Right atrium auricular region (tissue), 2 donors: ENCODE results near the gene IL32. TPM values are rescaled to one million over a fixed set of nuclear protein-coding genes. Genes with fewer than 3 reads are reported as not detected.
A peak's percentile ranks its signal among the peaks of the same experiment; 100 is the strongest.
"Not testable (repeated sequence)": the region's sequence is repeated elsewhere in the genome, so short reads cannot be mapped to it uniquely, and the experiment has no call there.

Experiments
- DNase-seq: peaks from one replicate; pipeline ENCODE4 v3.0.0-alpha.2; 2019; ENCODE audit warnings: low spot score
- H3K27ac ChIP-seq, 2 donors: fragments of 200-600 bp; sonication (generic); 1 replicate in 1 of 2; 2 replicates in 1 of 2; pipeline ENCODE4 v1.5.1; 2016 to 2019
- H3K27me3 ChIP-seq, 2 donors: fragments of 200-600 bp; sonication (generic); one replicate each; pipeline versions ENCODE4 v1.5.1 to v1.6.0; 2017 to 2019
- H3K36me3 ChIP-seq: fragments of 200-600 bp; sonication (generic); one replicate; pipeline ENCODE4 v1.5.1; 2016
- H3K4me1 ChIP-seq, 2 donors: fragments of 200-600 bp; sonication (generic); one replicate each; pipeline versions ENCODE4 v1.5.1 to v1.6.0; 2017 to 2019
- H3K4me3 ChIP-seq, 2 donors: fragments of 200-600 bp; sonication (generic); 1 replicate in 1 of 2; 2 replicates in 1 of 2; pipeline ENCODE4 v1.5.1; 2017 to 2019; ENCODE audit warnings: mild to moderate bottlenecking in 1 of 2, moderate library complexity in 1 of 2
- H3K9me3 ChIP-seq, 2 donors: fragments of 200-600 bp; sonication (generic); one replicate each; pipeline ENCODE4 v1.5.1; 2019
- total RNA-seq, 2 donors: library from RNA; depleted of rRNA; stranded (reverse); fragments of >200 nt; gene quantifications; one replicate each; pipeline ENCODE4 v1.1.0, GENCODE V29; 2016
- TF ChIP-seq, protein P1 (sequence below), 2 donors: fragments of 200-600 bp; sonication (generic); IDR thresholded peaks; one replicate each; pipeline ENCODE4 v1.5.1; 2019; ENCODE audit warnings: antibody characterized with exemption in 2 of 2

IL32 gene
- total RNA-seq, 2 donors from 2014 or later: 52.9 to 56.0 TPM

- H3K4me1 ChIP-seq: peaks cover 0 to 24% of the 10 kb centered on the region in 2 donors
- peak overlapping the region; percentile 43 to 47 for H3K4me3 ChIP-seq
- TF ChIP-seq, protein P1, sequence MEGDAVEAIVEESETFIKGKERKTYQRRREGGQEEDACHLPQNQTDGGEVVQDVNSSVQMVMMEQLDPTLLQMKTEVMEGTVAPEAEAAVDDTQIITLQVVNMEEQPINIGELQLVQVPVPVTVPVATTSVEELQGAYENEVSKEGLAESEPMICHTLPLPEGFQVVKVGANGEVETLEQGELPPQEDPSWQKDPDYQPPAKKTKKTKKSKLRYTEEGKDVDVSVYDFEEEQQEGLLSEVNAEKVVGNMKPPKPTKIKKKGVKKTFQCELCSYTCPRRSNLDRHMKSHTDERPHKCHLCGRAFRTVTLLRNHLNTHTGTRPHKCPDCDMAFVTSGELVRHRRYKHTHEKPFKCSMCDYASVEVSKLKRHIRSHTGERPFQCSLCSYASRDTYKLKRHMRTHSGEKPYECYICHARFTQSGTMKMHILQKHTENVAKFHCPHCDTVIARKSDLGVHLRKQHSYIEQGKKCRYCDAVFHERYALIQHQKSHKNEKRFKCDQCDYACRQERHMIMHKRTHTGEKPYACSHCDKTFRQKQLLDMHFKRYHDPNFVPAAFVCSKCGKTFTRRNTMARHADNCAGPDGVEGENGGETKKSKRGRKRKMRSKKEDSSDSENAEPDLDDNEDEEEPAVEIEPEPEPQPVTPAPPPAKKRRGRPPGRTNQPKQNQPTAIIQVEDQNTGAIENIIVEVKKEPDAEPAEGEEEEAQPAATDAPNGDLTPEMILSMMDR (IDR thresholded peaks at IDR 0.05): no peak
- no peaks in the 10 kb centered on the region for H3K36me3 ChIP-seq
- peak overlapping the region; percentile 68 to 83 for H3K27ac ChIP-seq
- no peaks in the 10 kb centered on the region for H3K9me3 ChIP-seq
- DNase-seq: no peak
- H3K27me3 ChIP-seq: no peaks in the 10 kb centered on the region
Observed at GRCh38 chr16:3065742-3066439, 451 bp downstream of the IL32 start.

DNA sequence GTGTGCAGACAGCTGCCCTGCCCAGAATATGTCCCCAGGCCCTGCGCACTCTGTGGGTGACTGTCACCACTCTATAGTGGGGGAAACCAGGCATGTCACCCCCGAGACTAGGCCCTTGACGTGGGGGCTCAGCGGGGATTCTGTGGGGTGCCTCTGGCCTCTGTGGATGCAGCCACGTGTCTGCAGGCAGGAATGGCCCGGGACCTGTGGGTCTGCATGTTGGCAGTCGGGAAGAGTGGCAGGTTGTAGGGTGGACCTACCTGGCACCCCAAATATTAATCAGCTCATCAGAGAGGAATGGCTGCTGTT is 954 bp downstream of the IL32 start:
- no peaks in the 10 kb centered on the region for H3K27me3 ChIP-seq
- H3K4me1 ChIP-seq: peaks cover 0 to 24% of the 10 kb centered on the region in 2 donors
- TF ChIP-seq, protein P1 (IDR thresholded peaks at IDR 0.05): no peak
- no peaks in the 10 kb centered on the region for H3K36me3 ChIP-seq
- H3K27ac ChIP-seq: peak overlapping the region; percentile 68 to 83
- H3K4me3 ChIP-seq: peak overlapping the region; percentile 43 to 47
- no peaks in the 10 kb centered on the region for H3K9me3 ChIP-seq
- no peak for DNase-seq

DNA sequence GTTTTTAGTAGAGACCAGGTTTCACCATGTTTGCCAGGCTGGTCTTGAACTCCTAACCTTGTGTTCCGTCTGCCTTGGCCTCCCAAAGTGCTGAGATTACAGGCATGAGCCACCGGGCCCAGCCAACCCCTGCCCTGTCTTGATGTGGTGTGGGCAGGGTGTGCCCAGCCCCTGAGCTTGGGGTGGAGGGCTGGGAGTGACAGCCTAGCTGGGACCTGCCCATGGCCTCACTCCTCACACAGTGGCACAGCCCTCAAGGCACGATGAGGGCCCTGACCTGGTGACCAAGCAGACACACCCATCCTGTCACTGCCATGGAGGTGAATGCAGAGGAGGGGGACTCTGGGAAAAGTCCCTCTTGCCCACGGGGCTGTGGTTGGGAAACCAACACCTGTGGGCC is 3.0 kb downstream of the IL32 start:
- no peak overlapping the region for H3K4me3 ChIP-seq
- H3K27me3 ChIP-seq: no peaks in the 10 kb centered on the region
- TF ChIP-seq, protein P1 (IDR thresholded peaks at IDR 0.05): no peak
- H3K4me1 ChIP-seq: peaks cover 0 to 24% of the 10 kb centered on the region in 2 donors
- H3K27ac ChIP-seq: no peak overlapping the region
- no peak for DNase-seq
- no peaks in the 10 kb centered on the region for H3K9me3 ChIP-seq
- H3K36me3 ChIP-seq: no peaks in the 10 kb centered on the region

- H3K27ac ChIP-seq, H3K36me3 ChIP-seq, DNase-seq, H3K9me3 ChIP-seq, H3K27me3 ChIP-seq, H3K4me3 ChIP-seq: not testable (repeated sequence)
- H3K4me1 ChIP-seq: peaks cover 0 to 24% of the 10 kb centered on the region in 2 donors
Observed at GRCh38 chr16:3069146-3069545, 3.7 kb downstream of the IL32 start.

DNA sequence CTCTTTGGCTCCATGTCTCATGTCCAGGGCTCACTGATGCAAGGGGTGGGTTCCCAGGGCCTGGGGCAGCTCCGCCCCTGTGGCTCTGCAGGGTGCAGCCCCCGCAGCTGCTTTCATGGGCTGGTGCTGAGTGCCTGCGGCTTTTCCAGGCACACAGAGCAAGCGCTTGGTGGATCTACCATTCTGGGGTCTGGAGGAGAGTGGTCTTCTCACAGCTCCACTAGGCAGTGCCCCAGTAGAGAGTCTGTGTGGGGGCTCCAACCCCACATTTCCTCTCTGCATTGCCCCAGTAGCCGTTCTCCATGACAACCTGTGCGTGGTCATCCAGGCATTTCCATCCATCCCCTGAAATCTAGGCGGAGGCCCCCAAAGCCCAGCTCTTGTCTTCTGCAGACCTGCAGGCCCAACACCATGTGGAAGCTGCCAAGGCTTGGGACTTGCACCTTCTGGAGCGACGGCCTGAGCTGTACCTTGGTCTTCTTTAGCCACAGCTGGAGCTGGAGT is 5.2 kb downstream of the IL32 start:
- no peak for DNase-seq
- Histone ChIP-seq H3K4me3 (no peak overlapping the region), H3K9me3 (no peaks in the 10 kb centered on the region), H3K27ac (no peak overlapping the region), H3K4me1 (peaks cover 0 to 23% of the 10 kb centered on the region in 2 donors), H3K36me3 (no peaks in the 10 kb centered on the region), H3K27me3 (no peaks in the 10 kb centered on the region)
- TF ChIP-seq, protein P1 (IDR thresholded peaks at IDR 0.05): no peak

- TF ChIP-seq, protein P1 (IDR thresholded peaks at IDR 0.05): no peak
Observed at GRCh38 chr16:3071655-3072054, 6.2 kb downstream of the IL32 start.

GRCh38 chr16:3072148-3072547 is 6.7 kb downstream of the IL32 start:
- peaks cover 0 to 19% of the 10 kb centered on the region in 2 donors for H3K4me1 ChIP-seq
- not testable (repeated sequence) for H3K4me3 ChIP-seq, H3K27ac ChIP-seq, H3K9me3 ChIP-seq, H3K36me3 ChIP-seq, DNase-seq, H3K27me3 ChIP-seq

More at GRCh38 chr16:3071655-3072054, 6.2 kb downstream of the IL32 start:
- Histone ChIP-seq H3K36me3 (no peaks in the 10 kb centered on the region), H3K27me3 (no peaks in the 10 kb centered on the region), H3K27ac (no peak overlapping the region), H3K9me3 (no peaks in the 10 kb centered on the region), H3K4me3 (no peak overlapping the region), H3K4me1 (peaks cover 0 to 22% of the 10 kb centered on the region in 2 donors)
- no peak for DNase-seq

GRCh38 chr16:3072576-3073263 is 7.3 kb downstream of the IL32 start:
- H3K4me3 ChIP-seq, DNase-seq, H3K36me3 ChIP-seq, H3K27me3 ChIP-seq, H3K9me3 ChIP-seq, H3K27ac ChIP-seq: not testable (repeated sequence)
- H3K4me1 ChIP-seq: peaks cover 0 to 13% of the 10 kb centered on the region in 2 donors
